Thoracic aorta (tissue), 2 donors: ENCODE measurements around the gene CCDC170. TPM values are rescaled to one million over a fixed set of nuclear protein-coding genes. Genes with fewer than 3 reads are reported as not detected.

Experiments used
- ATAC-seq: fragments of 150-250 bp; one replicate; pipeline ENCODE4 v1.8.0; 2017; ENCODE audit warnings: low read depth; ENCODE audit not compliant: insufficient number of reproducible peaks, low FRiP score
- DNase-seq: peaks from one replicate; pipeline ENCODE4 v3.0.0-alpha.2; 2020; ENCODE audit warnings: low spot score
- H3K27ac ChIP-seq, 2 donors: fragments of 200-600 bp; sonication (generic); 1 replicate in 1 of 2; 2 replicates in 1 of 2; pipeline ENCODE4 v1.5.1; 2016; ENCODE audit warnings: mild to moderate bottlenecking in 2 of 2, moderate library complexity in 2 of 2
- H3K27me3 ChIP-seq: fragments of 200-600 bp; sonication (generic); replicated peaks from 2 replicates; pipeline ENCODE4 v1.6.0; 2016; ENCODE audit warnings: mild to moderate bottlenecking; ENCODE audit not compliant: insufficient read depth
- H3K36me3 ChIP-seq: fragments of 200-600 bp; sonication (generic); one replicate; pipeline ENCODE4 v1.5.1; 2016
- H3K4me1 ChIP-seq, 2 donors: fragments of 200-600 bp; sonication (generic); 1 replicate in 1 of 2; 2 replicates in 1 of 2; pipeline versions ENCODE4 v1.5.1 to v1.6.0; 2016; ENCODE audit warnings: low read depth in 2 of 2, mild to moderate bottlenecking in 1 of 2; ENCODE audit not compliant: control insufficient read depth in 1 of 2
- H3K4me3 ChIP-seq: fragments of 200-600 bp; sonication (generic); 2 replicates; pipeline ENCODE4 v1.5.1; 2016; ENCODE audit warnings: mild to moderate bottlenecking
- H3K9me3 ChIP-seq: fragments of 200-600 bp; sonication (generic); 2 replicates; pipeline ENCODE4 v1.5.1; 2016
- CTCF ChIP-seq: fragments of 200-600 bp; sonication (generic); IDR thresholded peaks from one replicate; pipeline ENCODE4 v1.5.1; 2019; ENCODE audit warnings: antibody characterized with exemption
- total RNA-seq, 2 donors: library from RNA; depleted of rRNA; stranded (reverse); fragments of >200 nt; gene quantifications; one replicate each; pipeline versions ENCODE4 v1.1.0 to v1.2.3, GENCODE V29; 2016

Gene CCDC170
- total RNA-seq, 2 donors from 2014 or later = 0.81 to 1.5 TPM

- H3K27ac ChIP-seq = no peak overlapping the region
These were observed 82.8 kb downstream of the CCDC170 start for GRCh38 chr6:151576633-151577032.

GRCh38 chr6:151577257-151577656 is 83.4 kb downstream of the CCDC170 start:
- no peaks in the 10 kb centered on the region for H3K9me3 ChIP-seq
- H3K4me3 ChIP-seq = no peak overlapping the region
- ATAC-seq = no peak
- no peak overlapping the region for H3K27ac ChIP-seq
- no peaks in the 10 kb centered on the region for H3K36me3 ChIP-seq
- no peak for TF ChIP-seq CTCF
- no peaks in the 10 kb centered on the region for H3K4me1 ChIP-seq
- no peak for DNase-seq
- no peaks in the 10 kb centered on the region for H3K27me3 ChIP-seq

More at GRCh38 chr6:151576633-151577032, 82.8 kb downstream of the CCDC170 start:
- H3K27me3 ChIP-seq = no peaks in the 10 kb centered on the region
- H3K9me3 ChIP-seq = no peaks in the 10 kb centered on the region
- no peaks in the 10 kb centered on the region for H3K4me1 ChIP-seq
- H3K36me3 ChIP-seq = no peaks in the 10 kb centered on the region
- ATAC-seq = no peak
- H3K4me3 ChIP-seq = no peak overlapping the region
- TF ChIP-seq CTCF = no peak
- DNase-seq = no peak

- Histone ChIP-seq H3K9me3 (no peaks in the 10 kb centered on the region), H3K36me3 (no peaks in the 10 kb centered on the region), H3K4me3 (no peak overlapping the region), H3K4me1 (no peaks in the 10 kb centered on the region), H3K27ac (no peak overlapping the region), H3K27me3 (no peaks in the 10 kb centered on the region)
- TF ChIP-seq CTCF = no peak
- ATAC-seq (no peak), DNase-seq (no peak)
These were observed 91.9 kb downstream of the CCDC170 start for GRCh38 chr6:151585741-151586140.

GRCh38 chr6:151589667-151590066 is 95.8 kb downstream of the CCDC170 start:
- no peaks in the 10 kb centered on the region for H3K36me3 ChIP-seq
- DNase-seq = no peak
- ATAC-seq = no peak
- no peaks in the 10 kb centered on the region for H3K27me3 ChIP-seq
- H3K4me1 ChIP-seq = no peaks in the 10 kb centered on the region
- no peak overlapping the region for H3K27ac ChIP-seq
- TF ChIP-seq CTCF = no peak
- no peaks in the 10 kb centered on the region for H3K9me3 ChIP-seq
- no peak overlapping the region for H3K4me3 ChIP-seq

GRCh38 chr6:151590742-151591141 is 96.9 kb downstream of the CCDC170 start:
- TF ChIP-seq CTCF = no peak
- ATAC-seq (no peak), DNase-seq (no peak)
- Histone ChIP-seq H3K4me1 (no peaks in the 10 kb centered on the region), H3K27ac (no peak overlapping the region), H3K9me3 (no peaks in the 10 kb centered on the region), H3K4me3 (no peak overlapping the region), H3K36me3 (no peaks in the 10 kb centered on the region), H3K27me3 (no peaks in the 10 kb centered on the region)
